GM18502 (cell line): ENCODE results near the gene NCK1.
"Not testable (repeated sequence)": the region's sequence is repeated elsewhere in the genome, so short reads cannot be mapped to it uniquely, and the experiment has no call there.

ENCODE experiments used
- ATAC-seq: cut with Tn5 transposase; IDR thresholded peaks from one replicate; pipeline ENCODE4 v1.9.1; 2021; ENCODE audit warnings: mild to moderate bottlenecking; ENCODE audit not compliant: unreplicated experiment, poor library complexity

Gene NCK1

GRCh38 chr3:136939489-136939888, 77.5 kb downstream of the NCK1 start:
- ATAC-seq, result no peak

DNA sequence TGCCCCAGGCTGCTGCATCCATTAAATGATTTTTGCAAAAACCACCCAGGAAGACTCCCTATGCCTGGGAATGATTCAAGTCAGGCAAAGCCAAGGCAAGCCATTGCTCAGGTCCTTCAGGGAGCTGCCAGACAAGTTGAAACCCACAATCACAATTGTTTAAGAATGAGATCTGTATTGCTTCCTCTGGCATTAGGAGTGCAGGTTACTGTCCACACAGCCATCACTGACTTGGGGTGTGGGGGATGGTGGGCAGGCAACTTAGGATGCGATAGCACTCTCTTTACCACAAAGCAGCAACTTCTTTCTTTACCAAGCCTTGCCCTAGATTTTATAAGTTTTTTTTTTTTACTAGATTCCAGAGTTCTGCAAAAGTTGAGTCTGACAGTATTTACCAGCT, 80.8 kb downstream of the NCK1 start:
- ATAC-seq, result no peak

- no peak for ATAC-seq
These were observed 81.4 kb downstream of the NCK1 start for GRCh38 chr3:136943436-136943835.

GRCh38 chr3:136946978-136947377, 85.0 kb downstream of the NCK1 start:
- no peak for ATAC-seq

DNA sequence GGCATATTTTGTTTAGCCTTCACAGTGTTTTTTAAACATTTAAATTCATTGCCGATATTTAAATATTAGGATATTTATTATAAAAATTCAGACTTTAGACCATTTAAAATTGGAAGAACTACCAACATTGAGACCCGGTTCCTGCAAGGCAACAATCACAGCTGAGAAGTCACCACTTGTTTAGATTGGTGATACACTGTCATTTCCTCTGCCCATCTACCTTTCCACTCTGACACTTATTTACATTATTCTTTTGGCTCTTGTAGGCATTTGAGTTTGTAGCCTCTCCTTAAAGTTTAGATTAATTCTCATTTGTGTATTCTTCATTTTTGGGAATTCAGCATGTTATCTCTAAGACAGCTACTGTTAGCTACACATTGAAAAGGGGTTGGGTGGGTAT, 85.5 kb downstream of the NCK1 start:
- ATAC-seq, result no peak

- no peak for ATAC-seq
These were observed 87.1 kb downstream of the NCK1 start for GRCh38 chr3:136949146-136949545.

GRCh38 chr3:136949708-136950107, 87.7 kb downstream of the NCK1 start:
- ATAC-seq, result no peak

- ATAC-seq, result no peak
These were observed 88.6 kb downstream of the NCK1 start for GRCh38 chr3:136950623-136951022.

DNA sequence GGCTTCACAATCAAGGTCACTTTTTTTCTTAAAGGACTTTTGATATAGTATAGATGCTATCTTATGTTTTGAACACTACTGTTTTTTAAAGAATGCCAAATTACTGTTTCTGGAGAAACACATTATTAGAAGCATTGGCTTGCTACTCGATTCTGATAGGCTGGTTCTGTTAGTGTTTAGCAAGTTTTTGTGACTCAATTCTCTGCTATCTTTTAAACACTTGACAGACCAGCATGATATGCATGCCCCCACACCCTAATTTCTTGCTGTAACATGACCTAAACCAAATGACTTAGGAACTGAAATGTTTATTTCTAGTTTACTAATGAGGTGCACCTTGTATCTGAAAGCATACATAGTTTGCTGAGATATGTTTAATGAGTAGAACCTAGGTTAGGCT, 90.3 kb downstream of the NCK1 start:
- ATAC-seq, result no peak

GRCh38 chr3:136954251-136954650, 92.2 kb downstream of the NCK1 start:
- ATAC-seq, result no peak

DNA sequence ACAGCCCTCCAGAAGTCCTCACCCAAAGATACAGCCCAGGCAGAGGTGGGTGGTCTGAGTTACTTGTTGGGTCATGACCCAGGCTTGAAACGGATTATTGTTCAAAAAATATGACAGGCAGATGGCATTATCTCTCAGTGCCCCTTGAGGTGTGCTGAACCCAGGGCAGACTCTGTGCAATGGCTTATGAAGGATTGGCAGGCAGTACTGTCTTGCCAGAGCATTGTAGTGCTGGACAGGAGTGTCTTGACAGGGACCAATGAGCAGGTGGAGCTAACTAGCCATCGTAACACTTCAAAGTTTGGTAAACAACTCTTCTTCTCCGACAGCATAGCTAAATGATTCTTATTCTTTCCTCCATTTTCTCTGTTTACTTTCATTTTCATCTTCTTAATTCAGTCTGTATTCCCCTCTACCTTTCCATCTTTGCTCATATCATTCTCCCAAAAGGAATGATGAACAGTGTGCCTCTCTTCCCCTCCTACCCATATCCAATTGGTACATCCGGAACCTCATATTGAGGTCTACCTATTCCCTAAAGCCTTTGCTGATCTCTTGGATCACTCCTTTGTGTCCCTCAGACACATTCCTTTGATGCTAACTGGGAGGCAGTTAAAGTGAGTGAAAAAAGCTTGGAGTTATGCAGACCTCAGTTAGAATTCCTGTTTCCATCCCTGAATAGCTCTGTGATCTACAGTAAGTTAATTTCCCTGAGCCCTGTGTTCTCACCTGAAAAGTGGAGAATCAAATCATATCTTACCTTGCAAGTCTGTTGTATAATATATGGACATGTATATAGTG, 93.2 kb downstream of the NCK1 start:
- no peak for ATAC-seq

- ATAC-seq, result no peak
These were observed 93.8 kb downstream of the NCK1 start for GRCh38 chr3:136955813-136956212.

DNA sequence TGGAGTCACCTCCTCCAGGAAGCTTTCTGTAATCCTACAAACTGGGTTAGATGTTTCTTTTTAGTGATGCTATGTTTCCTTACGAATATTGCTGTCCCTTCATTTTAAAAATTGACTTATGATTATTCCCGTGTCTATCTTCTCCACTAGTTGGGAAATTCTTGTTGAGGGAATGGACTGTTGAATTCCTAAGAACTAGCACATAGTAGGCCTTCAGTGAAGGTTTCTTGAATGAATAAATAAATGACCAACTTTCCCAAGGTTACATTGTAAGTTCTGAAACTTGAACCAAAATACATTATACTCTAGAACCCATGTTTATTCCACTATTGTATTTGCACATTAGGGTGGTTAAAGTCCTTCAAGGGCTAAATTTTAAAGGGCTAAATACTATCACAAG, 95.0 kb downstream of the NCK1 start:
- no peak for ATAC-seq

GRCh38 chr3:136957751-136958288, 95.8 kb downstream of the NCK1 start, which contains the start of gene IL20RB:
Gene IL20RB, plus strand, starts transcription at chr3:136957983. Its CDS starts 131 bp downstream, at chr3:136958114.
- ATAC-seq, result no peak

DNA sequence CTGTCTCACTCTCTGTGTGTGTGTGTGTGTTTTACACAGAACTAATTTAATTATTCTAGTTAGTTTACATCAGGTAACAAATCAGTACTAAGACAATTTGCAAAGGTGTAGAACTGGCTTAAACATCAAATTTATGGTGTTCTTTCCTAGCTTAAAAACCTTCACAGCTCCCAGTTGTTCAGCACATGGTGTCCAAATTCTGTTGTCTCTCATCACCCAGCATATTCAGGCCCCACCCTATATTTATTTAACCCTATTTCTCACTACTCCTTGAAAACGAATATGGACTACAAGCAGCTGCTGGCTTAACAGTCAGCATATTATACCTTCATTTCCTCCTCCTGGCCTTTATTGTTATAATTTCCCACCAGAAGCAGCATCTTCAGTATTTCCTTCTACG, 96.9 kb downstream of the NCK1 start:
- no peak for ATAC-seq

- ATAC-seq, result no peak
These were observed 97.6 kb downstream of the NCK1 start for GRCh38 chr3:136959599-136959998.

DNA sequence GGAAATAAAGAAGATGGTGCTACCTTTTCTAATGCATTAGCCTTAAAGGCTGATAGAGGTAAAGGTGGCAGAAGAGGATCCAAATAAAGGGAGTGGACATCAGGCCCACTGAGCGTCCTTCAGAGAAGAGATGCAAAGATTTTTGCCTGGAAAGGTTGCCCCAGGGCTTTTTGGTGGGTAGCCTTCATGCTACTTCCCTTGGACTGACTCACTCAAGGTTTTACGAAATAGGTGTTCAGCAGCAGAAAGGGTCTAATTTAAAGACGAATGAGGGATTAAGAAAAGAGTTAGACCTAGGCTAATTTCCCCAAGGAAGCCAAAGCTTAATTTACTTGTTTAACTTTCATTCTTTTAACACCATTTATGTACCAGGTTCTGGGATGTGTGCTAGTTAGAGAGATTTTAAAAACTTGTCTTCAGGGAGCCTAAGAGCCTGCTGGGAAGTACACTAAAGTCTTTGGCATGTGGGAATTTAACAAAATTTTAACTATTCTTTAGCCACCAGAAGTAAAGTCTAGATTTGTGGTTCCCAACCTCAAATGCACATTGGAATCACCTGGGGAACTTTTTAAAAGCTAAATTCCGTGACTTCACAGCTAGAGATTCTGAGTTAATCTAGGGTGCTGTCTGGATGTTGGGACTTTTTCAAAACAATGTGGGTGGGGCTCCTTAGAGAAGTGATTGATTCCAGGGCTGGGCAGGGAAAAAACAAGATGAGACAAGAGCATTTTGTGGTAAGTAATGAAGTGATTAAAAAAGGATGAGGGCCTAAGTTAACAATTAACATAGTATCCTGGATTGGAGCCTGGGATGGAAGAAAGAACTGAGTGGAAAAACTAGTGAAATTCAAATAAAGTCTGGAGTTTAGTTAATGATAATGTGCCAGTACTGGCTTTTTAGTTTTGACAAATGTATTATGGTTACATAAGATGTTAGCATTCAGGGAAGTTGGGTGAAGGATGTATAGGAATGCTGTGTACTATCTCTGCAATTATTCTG, 99.1 kb downstream of the NCK1 start:
- ATAC-seq, result no peak

DNA sequence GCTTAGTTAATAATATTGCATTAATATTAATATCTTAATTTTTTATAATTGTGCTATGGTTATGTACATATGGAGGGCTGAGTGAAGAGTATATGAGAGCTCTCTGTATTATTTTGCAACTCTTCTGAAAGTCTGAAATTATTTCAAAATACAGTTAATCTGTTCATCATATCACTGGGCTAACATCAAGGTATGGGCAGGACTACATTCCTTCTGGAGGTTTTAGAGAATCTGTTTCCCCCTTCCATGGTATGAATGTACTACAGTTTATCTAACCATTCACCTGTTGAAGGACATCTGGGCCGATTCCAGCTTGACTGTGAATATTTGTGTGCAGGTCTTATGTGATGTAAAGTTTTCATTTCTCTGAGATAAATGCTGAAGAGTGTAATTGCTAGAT, 100.9 kb downstream of the NCK1 start:
- no peak for ATAC-seq

DNA sequence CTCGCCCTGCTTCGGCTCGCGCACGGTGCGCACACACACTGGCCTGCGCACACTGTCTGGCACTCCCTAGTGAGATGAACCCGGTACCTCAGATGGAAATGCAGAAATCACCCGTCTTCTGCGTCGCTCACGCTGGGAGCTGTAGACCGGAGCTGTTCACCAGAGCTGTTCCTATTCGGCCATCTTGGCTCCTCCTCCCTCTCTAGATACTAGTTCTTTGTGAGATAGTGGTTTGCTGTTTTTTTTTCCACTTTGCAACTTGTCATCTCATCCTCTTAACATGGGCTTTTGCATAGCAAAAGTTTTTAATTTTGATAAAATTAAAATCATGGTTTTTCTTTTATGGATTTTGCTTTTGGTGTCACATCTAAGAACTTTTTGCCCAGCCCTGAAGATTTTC, 107.5 kb downstream of the NCK1 start:
- not testable (repeated sequence) for ATAC-seq

GRCh38 chr3:136973352-136973751, 111.3 kb downstream of the NCK1 start:
- no peak for ATAC-seq

DNA sequence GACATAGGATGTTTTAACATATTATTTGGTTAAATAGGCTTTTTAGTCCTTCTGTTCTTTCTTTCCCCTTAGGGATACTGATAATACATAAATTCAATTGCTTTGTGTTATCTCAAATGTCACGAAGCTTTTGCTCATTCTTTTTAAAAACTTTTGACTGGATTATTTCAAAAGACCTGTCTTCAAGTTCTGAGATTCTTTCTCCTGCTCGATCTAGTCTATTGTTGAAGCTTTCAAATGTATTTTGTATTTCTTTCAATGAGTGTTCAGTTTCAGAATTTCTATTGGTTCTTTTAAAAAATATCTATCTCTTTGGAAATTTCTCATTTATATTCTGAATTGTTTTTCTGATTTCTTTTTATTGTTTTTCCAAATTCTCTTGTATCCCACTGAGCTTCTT, 112.7 kb downstream of the NCK1 start:
- no peak for ATAC-seq
